Fibroblast of skin of right biceps (primary cell): ENCODE data around the gene HS3ST1.

Experiments used
- DNase-seq: peaks from one replicate; pipeline ENCODE4 v3.0.0-alpha.2; 2013

The HS3ST1 gene

DNA sequence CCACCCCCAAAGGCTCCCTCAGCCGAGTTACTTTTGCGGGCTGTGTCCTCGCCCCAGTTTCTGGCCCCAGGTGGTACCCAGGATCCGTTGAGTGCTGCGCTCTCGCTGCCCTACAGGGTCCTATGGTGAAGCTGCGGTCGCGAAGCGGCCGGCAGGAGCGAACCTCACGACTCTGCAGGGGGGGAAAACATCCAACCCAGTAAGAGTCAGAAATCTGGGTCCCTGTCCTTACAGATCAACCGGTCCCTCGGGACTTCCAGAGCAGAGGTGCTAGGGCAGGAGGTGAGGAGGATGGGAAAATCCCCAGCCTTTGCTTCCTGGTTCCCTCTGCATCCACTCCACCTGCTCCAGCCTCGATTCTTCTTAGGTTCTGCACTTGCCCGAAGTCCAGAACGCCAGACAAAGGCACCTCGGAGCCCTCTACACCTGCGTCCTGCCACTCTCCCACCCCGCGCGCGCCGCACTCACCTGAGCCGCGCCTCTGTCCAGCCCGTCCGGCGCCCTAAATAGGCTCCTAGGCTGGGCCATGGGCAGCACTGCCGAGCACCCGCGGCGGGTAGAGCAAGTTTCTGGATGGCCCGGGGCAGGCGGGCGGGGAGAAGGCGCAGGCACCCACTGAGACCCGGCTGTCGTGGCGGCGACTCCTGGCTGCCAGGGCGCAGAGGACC, at the start of gene HS3ST1:
TSS of gene HS3ST1 (minus strand) at position 664 of the 668 bp plus-strand sequence. CDS start 28,889 bp downstream, outside the sequence.
- no peak for DNase-seq

DNA sequence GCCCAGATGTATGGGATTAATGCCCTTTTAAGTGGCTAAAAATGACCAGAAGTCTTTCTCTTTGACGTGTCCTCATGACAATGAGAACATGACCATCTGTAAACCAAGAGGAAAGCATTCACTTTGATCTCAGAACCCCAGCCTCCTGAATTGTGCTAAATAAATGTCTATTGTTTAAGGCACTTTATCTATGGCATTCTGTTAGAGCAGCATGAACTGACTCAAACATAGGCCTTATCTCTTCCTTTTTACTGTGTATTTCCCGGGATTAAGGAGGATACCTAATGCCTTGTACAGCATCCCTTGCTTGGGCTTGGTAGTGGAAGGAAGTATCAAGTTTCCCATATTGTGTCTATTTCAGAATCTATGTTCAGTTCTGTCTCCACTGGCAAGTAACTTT, 47.2 kb upstream of the HS3ST1 start:
- DNase-seq: no peak

DNA sequence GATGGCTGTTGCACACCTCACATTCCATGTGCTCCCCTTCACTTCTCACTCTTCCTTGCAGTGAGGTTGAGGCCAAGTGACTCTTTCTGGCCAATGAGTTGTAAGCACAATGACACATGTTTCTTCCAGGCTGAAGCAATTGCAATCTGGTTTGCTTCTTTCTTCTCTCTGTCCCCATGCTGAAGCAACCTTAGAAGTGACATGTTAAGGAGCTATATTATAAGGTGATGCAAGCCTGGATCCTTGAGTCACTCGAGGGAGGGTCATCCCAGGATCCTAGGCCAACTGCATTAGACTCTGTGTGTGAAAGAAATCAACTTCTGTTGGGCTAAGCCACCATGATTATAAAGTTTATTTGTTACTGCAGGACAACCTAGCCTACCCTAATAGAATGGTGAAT, 45.5 kb upstream of the HS3ST1 start:
- no peak for DNase-seq

DNA sequence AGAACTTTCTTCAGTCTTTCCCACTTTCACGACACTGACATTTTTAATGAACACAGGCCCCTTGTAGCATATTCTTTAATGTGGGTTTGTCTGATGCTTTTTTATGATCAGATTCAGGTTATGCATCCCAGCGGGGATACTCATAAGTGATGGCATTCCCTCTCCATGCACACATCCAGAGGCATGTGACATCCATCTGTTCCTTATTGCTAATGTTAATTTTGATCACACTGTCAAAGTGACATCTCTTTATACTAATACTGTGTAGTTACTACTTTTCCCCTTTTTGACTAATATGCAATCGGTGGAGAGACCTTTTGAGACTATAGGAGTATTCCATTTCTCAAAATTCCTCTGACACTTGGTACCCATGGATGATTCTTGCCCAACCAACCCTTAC, 43.8 kb upstream of the HS3ST1 start:
- DNase-seq: no peak

DNA sequence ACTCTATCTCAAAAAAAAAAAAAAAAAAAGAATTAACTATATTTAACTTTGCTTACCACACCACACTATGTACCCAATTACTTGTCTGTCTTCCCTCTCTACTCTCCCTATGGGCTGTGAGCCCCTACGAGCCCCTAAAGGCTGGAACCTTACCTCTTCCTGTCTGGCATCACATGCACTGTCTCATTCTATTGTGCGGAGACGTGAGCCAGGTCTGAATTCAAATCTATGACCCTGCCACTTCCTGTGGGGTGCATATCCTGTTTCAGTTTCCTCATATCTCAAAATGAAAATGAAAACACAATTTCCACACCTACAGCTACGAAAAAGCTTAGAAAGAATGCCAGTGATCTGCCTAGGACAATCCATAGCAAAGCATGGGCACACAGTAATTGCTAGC, 42.9 kb upstream of the HS3ST1 start:
- DNase-seq: no peak

DNA sequence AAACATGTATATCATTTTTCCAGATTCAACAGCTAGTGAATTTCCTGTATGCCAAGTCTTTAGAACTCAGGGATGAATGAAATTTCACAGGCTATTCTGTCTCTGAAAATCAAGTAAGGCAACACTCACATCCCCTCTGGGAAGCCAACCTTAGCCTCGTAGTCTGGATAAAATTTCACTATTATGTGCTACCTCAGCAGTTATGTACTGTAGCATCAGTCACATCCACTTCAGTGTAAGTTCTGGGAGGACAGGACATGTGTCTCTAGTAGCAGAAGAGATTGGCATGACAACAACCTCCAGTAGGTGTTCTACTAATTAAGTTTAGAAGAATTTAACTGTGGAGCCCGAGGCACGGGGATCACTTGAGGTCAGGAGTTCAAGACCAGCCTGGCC, 42.4 kb upstream of the HS3ST1 start:
- no peak for DNase-seq

DNA sequence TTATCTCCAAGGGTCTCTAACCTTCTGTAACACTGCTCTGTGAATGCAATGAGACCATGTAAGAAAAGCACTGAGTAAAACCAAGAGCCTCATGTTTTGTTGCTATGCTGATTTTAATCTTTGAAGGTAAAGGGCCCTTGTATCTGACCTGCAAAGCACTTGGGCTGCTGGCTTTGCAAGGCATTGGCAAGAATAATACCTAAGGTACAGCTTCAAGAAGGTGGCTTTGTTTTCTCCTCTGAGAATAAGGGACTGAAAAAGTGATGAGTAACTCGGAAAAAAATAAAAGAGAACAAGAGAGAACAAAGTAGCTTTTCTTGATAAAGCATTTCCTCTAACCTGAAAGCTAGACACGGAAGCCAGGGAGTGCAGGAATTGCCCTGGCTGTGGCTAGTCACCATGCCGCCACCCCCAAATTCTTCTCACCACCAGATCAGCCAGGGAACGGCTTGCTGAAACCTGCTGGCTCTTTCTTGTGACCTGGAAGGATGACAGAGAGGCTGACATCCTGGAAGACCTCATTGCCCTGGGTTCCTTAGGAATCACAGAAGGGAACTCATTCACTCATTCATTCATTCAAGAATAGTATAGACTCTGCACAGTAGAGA, 41.8 kb upstream of the HS3ST1 start:
- DNase-seq: no peak

DNA sequence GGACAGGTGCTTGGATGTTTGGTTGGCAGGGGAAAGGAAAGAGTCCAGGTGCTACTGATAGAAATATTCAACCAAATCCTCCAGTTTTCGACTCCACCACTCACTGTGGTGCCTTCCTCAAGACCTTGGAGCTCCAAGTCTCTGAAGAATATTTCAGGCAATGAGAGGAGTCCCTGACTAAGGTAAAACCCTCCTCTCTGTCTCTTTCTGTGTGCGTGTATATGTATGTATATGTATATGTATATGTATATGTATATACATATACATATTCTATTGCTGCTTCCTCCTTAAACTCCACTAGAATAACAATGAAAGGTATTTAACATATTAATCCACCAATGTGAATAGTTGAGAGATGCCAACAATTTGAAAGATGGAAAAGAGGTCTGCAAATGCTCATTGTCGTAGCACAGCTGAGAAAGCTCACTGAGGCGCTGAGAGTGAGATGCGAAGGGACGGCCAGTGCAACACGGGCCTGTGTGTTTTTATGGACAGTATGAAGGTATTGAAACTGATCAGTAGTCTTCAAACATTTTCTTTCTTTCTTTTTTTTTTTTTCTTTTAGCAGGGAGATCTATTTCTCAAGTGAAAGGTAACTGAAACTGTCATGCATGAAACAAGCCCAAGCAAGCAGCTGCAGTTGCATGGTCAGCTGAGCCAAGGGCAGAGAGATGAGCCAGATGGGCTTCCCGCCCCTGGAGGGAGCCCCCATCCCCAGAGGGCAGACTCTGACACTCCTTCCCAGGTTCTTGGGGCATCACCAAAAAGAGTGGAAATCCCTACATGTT, 41.1 kb upstream of the HS3ST1 start:
- DNase-seq: no peak

DNA sequence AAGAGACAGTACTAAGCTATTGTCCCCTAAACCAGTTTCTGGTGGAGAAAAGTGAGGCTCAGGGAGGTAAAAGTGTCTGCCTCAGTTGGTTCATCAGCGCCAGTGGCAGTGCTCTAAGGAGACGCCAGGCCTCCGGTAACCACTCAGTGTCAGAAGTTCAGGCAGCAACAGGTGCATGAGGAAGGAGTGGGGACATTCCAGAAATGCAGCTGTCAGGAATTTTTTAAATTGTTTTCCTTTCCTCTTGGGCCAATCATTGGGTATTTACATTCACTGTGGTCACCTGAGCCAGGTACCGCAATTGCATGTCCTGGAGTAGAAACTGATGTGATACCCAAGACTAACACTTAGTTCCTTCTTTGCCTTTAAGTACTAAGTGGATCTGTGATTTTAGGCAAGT, 40.2 kb upstream of the HS3ST1 start:
- no peak for DNase-seq

DNA sequence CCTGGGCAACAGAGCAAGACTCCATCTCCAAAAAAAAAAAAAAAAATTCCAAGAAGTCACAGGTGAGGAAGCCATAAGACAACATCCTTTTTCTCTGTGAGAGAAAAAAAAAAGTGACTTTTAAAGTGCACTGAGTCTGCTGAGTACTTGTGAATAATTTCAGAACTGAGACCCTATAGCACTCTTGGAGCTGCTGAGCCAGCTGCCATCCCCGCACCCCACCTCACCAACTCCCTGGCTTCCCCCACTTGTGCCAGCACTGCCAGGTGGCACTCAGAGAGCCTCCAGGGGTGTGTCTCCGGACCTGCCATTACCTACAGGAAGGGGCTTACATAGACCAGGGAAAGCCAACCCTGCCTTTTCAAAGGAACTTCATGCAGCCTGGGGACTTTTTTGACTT, 39.2 kb upstream of the HS3ST1 start:
- no peak for DNase-seq

DNA sequence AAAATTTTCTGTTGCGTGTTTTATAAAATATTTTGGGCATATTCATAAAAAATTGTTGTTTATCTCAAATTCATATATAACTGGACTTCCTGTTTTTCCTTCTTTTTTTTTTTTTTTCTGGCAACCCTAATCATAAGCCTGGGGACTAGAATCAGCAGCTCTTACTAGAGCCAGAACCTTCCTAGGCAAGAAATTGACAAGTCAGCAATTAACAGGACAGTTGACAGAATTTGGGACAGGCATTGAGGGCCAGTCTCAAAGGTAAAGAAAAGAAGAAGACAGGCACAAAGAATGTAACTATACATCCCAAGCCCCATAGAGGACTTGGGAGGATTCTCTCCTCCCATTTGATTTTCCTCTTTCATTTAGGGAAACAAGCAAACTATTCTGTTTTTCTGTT, 35.0 kb upstream of the HS3ST1 start:
- no peak for DNase-seq

DNA sequence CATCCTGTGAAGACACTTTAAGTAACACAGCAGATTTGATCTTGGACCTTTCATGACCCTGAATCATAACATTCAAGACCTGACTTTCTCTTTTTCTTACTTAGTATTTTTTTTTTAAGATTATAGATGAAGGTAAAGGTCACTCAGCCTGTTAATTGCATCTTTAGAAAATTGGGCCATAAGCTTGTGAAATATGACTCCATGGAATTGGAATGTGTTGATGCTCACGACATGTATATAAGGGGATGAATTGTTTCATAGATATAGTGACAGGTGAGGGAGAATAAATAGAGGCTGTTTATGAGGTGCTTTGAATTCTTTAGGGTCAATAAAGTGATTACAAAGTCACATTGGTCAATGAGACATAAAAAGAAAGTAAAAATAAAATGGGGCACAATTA, 27.7 kb upstream of the HS3ST1 start:
- no peak for DNase-seq

DNA sequence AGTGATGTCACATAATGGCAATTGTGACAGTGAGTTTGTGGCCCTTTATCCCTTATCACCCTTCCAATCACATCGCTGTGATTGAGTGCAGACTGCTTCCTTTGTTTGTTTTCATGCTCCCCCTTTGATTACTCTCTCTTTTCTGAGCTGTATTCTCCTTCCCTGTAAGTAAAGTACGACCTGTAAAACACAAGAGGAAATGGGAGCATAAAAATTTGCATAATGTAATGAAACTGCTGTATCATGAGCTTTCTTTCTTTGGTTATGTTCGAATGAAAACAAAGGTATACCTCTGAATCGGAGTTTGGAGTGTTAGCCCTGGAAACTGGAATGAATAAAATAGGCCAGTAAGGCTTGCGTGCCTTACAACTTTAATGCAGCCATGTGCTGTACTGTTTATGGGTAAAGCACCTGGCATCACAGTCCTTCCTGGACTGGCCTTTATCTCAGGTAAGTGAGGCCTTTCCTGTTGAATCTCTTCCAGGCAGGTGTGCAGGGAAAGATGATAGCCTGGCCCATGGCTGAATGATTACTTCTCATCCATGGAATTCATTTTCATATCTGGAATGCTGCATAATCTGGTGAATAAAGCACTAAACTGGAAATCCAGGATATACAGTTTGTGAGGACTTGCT, 26.6 kb upstream of the HS3ST1 start:
- no peak for DNase-seq

DNA sequence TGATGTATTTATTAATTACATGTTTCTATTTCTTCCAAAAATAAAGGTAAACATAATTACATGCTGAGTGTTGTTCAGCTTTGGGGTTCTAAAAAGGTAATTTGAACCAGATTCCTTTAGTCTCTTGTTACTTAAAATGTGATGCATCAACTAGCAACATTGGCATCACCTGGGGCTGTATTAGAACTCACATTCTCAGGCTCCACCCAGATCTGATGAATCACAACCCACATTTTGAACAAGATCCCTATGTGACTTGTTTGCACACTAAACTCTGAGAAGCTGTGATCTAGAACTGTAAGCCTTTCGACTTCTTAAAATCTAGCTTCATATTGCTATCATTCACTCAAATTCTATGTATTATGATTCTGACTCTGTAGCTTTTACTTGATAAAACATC, 23.0 kb upstream of the HS3ST1 start:
- no peak for DNase-seq

DNA sequence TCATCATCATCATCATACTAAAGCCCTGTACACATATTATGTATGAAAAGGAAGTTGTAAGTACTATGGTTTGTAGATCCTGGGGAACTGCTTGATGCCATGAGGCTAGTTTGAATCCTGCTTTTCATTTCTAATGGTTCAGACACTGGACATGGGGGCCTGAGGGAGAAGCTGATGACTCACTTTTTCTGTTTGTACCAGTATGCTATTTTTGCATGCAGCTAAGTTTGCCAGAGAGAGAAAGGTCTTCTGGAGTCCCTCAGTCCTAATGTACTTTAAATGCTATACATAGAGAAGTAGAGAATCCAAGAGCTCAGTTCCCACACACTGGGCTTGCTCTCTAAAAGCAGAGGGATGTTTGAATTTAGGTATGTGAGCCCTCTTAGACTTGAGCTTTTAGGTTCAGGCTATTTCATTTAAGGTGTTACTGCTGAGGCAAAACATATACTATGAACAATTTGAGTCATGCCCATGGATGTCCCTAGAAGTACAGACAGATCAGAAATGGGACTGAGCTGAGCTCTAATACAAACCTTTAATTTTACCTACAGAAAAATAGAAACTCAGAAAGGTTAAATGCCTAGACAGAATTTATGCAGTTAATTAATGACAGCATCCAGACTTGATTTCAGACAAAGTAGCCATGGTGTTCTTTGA, 17.6 kb upstream of the HS3ST1 start:
- no peak for DNase-seq

DNA sequence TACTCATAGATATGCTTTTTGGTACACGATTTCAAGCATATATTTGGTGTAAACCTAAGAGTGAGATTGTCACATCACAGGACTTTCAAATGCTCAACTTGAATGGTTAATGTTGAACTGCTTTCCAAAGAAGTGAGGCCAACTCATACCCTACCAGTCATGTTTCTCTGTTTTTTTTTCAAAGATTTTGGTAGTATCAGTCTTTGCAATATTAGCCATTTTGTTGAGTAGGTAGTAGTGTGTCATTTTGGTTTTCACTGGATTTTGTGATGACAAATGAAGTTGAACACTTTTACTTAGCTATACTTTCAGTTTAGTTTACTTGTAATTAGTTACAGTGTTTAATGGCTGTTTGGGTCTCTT, 12.5 kb upstream of the HS3ST1 start:
- DNase-seq: no peak

DNA sequence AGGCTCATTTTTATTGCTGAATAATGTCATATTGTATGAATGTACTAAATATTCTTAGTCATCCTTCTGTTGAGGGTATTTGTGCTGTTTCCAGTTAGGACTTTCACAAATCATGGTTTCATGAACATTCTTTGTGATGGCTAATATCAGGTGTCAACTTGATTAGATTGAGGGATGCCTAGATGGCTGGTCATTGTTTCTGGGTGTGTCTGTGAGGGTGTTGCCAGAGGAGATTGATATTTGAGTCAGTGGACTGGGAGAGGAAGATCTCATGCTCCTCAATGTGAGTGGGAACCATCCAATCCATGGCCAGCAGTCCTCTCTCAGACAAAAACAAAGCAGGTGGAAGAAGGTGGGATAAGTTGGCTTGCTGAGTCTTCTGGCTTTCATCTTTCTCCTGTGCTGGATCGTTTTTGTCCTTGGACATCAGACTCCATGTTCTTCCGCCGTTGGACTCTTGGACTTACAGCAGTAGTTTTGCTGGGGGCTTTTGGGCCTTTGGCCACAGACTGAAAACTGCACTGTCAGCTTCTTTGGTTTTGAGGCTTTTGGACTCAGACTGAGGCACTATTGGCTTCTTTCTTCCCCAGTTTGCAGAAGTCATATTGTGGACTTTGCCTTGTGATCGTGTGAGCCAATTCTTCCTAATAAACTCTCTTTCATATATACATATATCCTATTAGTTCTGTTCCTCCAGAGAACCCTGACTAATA, 11.9 kb upstream of the HS3ST1 start:
- DNase-seq: no peak

DNA sequence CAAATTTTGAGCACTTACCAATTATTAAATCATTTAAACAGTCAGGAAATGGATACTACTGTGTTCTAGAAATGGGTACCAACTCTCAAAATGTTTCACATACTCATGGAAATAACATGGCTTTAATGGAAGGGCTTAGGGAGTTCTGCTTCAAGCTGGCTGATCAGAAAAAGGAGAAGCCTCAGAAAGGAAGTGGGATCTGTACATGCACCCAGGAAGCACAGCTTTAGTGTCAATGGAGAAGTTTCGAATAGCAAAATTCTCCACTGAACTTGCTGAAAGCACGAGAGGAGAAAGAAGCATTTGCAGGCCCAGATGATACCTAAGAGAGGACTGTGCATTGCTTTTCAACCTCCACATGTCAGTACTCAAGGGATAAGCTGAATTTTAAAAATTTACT, 11.1 kb upstream of the HS3ST1 start:
- DNase-seq: no peak

DNA sequence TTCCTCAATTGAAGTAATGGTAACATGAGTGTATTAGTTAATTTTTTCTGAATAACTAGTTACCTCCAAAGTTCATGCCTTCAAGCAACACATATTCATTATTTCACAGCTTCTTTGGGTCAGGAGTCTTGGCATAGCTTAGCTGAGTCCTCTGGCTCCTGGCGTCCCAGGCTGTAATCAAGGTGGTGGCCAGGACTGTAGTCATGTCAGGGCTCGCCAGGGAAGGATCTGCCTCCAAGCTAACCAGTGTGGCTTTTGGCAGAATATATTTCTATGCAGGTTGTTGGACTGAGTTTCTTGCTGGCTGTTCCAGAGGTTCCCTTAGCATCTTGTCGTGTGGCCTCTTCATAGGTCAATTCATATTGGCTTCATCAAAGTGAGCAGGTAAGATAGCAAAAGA, 10.0 kb upstream of the HS3ST1 start:
- DNase-seq: no peak

DNA sequence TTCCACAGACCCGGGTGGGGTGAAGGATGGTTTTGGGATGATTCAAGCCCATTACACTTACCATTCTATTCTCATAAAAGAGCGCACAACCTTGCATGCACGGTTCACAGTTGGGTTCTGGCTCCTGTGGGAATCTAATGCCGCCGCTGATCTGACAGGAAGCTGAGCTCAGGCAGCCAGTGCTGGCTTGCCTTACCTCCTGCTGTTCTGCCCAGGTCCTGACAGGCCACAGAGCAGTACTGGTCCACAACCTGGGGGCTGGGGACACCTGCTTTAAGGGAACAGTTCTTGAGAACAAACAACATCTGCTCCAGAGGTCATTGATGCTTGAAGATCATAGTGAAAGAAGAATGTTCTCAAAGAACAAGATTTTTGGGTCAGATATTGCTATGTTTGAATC, 8.0 kb upstream of the HS3ST1 start:
- no peak for DNase-seq

DNA sequence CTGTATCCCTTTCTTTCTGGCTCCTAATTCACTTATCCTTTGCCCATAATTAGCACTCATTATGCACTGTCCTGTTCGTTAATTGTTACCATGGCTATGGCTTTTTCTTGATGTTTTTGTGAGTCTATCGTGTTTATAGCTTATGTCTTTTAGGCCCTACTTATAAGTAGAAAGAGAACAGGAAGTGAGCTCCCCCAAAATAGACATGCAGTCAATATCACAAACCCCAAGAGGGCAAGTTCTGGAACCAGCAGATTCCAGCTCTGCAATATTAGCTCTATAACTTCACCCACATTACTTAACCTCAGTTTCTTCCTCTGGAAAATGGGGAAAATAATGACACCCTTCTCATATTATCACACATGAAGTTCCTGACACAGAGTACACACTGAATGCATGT, 7.4 kb upstream of the HS3ST1 start:
- no peak for DNase-seq

DNA sequence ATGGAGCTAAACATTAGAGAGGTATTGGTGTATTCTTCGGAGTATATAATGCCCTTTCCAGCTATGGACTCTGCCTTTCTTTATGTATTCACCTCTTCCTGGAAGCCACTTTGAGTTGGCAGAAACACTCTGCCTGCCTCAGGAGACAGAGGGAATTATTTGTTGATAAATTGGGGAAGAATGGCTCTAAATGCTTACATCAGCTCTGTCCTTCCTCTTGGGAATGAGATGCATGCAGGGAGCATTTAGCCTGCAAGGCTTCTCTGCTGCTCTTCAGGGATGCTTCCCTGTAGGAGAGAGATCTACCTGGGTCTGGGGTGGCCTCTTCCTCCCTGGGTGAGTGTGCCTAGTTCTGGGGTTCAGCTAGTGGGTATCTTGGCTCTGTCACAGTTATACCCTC, 6.9 kb upstream of the HS3ST1 start:
- DNase-seq: no peak

DNA sequence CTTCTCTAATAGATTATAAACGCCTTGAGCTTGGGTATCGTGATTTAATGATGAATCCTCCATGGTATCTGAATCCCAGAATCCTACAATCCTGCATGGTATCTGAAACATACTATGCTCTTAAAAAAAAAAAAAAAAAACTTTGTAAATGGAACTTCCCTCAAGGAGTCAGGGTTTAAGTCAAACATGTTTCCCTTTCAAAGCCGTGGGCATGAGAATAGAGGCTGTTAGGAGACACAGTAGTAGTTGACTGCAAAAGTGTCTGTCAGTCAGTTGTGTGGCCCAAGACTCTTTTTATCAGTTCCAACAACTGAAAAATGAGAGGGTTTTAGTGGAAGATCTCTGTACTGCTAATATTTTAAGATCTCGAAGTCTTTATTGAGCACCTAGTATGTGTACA, 2.4 kb upstream of the HS3ST1 start:
- no peak for DNase-seq
